ENCODE measurements around the gene XYLT1. TPM values are rescaled to one million over a fixed set of nuclear protein-coding genes. Genes with fewer than 3 reads are reported as not detected.

The XYLT1 gene
- total RNA-seq, 1 experiment from 2014 or later, result 14.5 TPM

DNA sequence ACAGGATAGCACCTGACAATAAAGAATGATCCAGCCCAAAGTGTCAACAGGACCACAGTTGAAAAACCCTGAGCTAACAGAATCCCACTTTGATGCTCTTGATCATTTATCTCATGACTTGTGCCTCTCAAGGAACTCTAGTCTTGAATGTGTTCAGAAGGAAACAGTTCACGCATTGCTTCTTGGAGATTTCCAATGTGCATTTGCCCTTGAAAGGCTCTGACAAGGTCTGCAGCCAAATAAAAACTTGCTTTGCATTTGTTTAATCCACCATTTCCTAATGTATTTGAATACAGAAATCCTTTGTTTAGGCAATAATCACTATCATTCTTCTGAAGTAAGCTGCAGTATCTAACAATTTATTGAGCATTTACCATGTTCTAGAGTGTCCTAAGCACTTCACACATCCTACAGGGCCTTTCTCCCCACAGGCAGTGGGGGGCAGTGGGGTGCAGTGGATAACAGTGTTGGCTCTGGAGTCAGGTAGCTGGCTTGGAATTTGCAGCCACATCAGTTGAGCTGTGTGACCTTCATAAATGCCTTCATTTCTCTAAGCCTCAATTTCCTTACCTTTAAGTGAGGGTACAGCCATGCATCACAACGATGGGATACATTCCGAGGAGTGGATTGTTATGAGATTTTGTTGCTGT, 239.7 kb downstream of the XYLT1 start:
- no peak overlapping the region for H2AK5ac ChIP-seq (ENCODE audit: insufficient read length, low read length)
- H3K27ac Mint-ChIP-seq, result no peak overlapping the region
- no peaks in the 10 kb centered on the region; a peak in 1 of 5 replicates for H3K9me3 Mint-ChIP-seq
- H4K20me1 ChIP-seq (ENCODE audit: control insufficient read depth, insufficient read depth, insufficient read length), result no peaks in the 10 kb centered on the region
- no peak overlapping the region for H2BK20ac ChIP-seq (ENCODE audit: low read depth, low read length, poor library complexity, severe bottlenecking)
- no CpG with 5 or more reads among the region's 3 CpGs for WGBS (ENCODE audit: extremely low coverage, insufficient read length, low lambda C conversion rate)
- no peak overlapping the region for H3K14ac ChIP-seq (ENCODE audit: insufficient read depth, low read length)
- H3K4me3 Mint-ChIP-seq, result no peak overlapping the region
- no peak overlapping the region for H2BK12ac ChIP-seq (ENCODE audit: insufficient read length, low read depth, low read length)
- peaks cover 0 to 2% (median 0%) of the 10 kb centered on the region in 3 experiments; a peak in 2 of 7 replicates for H3K36me3 Mint-ChIP-seq (ENCODE audit: insufficient read depth in 1 of 3, low read depth in 3 of 3)
- H2AFZ ChIP-seq (ENCODE audit: low read length), result no peak overlapping the region
- H3K4me1 ChIP-seq (ENCODE audit: insufficient read depth, low read length), result peaks cover 1% of the 10 kb centered on the region; the same call in 1 of the 2 replicates
- H3K27me3 ChIP-seq (ENCODE audit: insufficient read depth, low read length), result no peaks in the 10 kb centered on the region
- DNase-seq, result no peak
- no peaks in the 10 kb centered on the region; the same call in 1 of the 2 replicates for H3K79me2 ChIP-seq (ENCODE audit: insufficient read depth, low read length)
- H4K5ac ChIP-seq (ENCODE audit: insufficient read length, low read depth, low read length), result no peak overlapping the region
- no peak overlapping the region for H3T11ph ChIP-seq (ENCODE audit: low read length)
- no peaks in the 10 kb centered on the region for H3K27me3 Mint-ChIP-seq (ENCODE audit: low read depth)
- H3K56ac ChIP-seq (ENCODE audit: insufficient read length, low read depth, low read length), result no peak overlapping the region
- no peak overlapping the region for H2BK5ac ChIP-seq (ENCODE audit: insufficient read length, low read length)
- no peak overlapping the region for H3K18ac ChIP-seq (ENCODE audit: insufficient read length, low read depth, low read length)
- no peak overlapping the region for H3K9ac ChIP-seq (ENCODE audit: extremely low read depth, insufficient read length, low read length)
- no peak overlapping the region for H4K8ac ChIP-seq (replicated peaks; ENCODE audit: insufficient read length, low read depth, low read length)
- H2BK120ac ChIP-seq (ENCODE audit: low read depth, low read length, poor library complexity, severe bottlenecking), result no peak overlapping the region
- no peak overlapping the region for H3K4ac ChIP-seq (ENCODE audit: low read depth, low read length)
- no peaks in the 10 kb centered on the region for H3K23me2 ChIP-seq (ENCODE audit: insufficient read length, low read depth, low read length, poor library complexity, severe bottlenecking)
- no peak overlapping the region for H3K4me2 ChIP-seq (ENCODE audit: insufficient read depth, insufficient read length, low read length)
- H3K9me3 ChIP-seq (ENCODE audit: control insufficient read depth, low read depth, low read length), result no peaks in the 10 kb centered on the region
- no peak overlapping the region for H3K23ac ChIP-seq (ENCODE audit: insufficient read length, low read depth, low read length)
- H2BK15ac ChIP-seq (ENCODE audit: low read depth, low read length), result no peak overlapping the region
- no peak overlapping the region for H4K91ac ChIP-seq (ENCODE audit: insufficient read length, low read depth, low read length)
- H3K4me1 Mint-ChIP-seq, result peaks cover 9 to 12% of the 10 kb centered on the region in 2 experiments
- no peak overlapping the region for H3K27ac ChIP-seq (ENCODE audit: insufficient read length, low read depth, low read length)
- H3K79me1 ChIP-seq (ENCODE audit: insufficient read depth, low read depth, low read length, poor library complexity, severe bottlenecking), result no peaks in the 10 kb centered on the region
- TF ChIP-seq, protein P1, sequence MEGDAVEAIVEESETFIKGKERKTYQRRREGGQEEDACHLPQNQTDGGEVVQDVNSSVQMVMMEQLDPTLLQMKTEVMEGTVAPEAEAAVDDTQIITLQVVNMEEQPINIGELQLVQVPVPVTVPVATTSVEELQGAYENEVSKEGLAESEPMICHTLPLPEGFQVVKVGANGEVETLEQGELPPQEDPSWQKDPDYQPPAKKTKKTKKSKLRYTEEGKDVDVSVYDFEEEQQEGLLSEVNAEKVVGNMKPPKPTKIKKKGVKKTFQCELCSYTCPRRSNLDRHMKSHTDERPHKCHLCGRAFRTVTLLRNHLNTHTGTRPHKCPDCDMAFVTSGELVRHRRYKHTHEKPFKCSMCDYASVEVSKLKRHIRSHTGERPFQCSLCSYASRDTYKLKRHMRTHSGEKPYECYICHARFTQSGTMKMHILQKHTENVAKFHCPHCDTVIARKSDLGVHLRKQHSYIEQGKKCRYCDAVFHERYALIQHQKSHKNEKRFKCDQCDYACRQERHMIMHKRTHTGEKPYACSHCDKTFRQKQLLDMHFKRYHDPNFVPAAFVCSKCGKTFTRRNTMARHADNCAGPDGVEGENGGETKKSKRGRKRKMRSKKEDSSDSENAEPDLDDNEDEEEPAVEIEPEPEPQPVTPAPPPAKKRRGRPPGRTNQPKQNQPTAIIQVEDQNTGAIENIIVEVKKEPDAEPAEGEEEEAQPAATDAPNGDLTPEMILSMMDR (conservative IDR thresholded peaks at IDR 0.05), result no peak

All from H9 (cell line).